Memory B cell (primary cell): ENCODE measurements around the gene ETV3L.

Experiments used
- ATAC-seq: fragments of 150-1000 bp; cut with Tn5 transposase; 2 replicates; pipeline ENCODE4 v1.10.0; 2021; ENCODE audit warnings: low read depth, mild to moderate bottlenecking, moderate library complexity
- DNase-seq, 2 donors: peaks; one replicate each; pipeline ENCODE4 v3.0.0; 2022; ENCODE audit warnings: low spot score in 2 of 2
- H3K27ac Mint-ChIP-seq: one replicate; pipeline ENCODE4 v1.8.0; 2022; ENCODE audit warnings: mild to moderate bottlenecking, moderate library complexity, mixed read lengths
- H3K27me3 Mint-ChIP-seq: one replicate; pipeline ENCODE4 v1.8.0; 2022; ENCODE audit warnings: mixed read lengths
- H3K36me3 Mint-ChIP-seq: one replicate; pipeline ENCODE4 v1.8.0; 2022; ENCODE audit warnings: mild to moderate bottlenecking, mixed read lengths
- H3K4me1 Mint-ChIP-seq: one replicate; pipeline ENCODE4 v1.8.0; 2022; ENCODE audit warnings: mixed read lengths
- H3K4me3 Mint-ChIP-seq: one replicate; pipeline ENCODE4 v1.8.0; 2022; ENCODE audit warnings: mild to moderate bottlenecking, moderate library complexity, mixed read lengths
- H3K9me3 Mint-ChIP-seq: one replicate; pipeline ENCODE4 v1.8.0; 2022; ENCODE audit warnings: mixed read lengths

Gene ETV3L

DNA sequence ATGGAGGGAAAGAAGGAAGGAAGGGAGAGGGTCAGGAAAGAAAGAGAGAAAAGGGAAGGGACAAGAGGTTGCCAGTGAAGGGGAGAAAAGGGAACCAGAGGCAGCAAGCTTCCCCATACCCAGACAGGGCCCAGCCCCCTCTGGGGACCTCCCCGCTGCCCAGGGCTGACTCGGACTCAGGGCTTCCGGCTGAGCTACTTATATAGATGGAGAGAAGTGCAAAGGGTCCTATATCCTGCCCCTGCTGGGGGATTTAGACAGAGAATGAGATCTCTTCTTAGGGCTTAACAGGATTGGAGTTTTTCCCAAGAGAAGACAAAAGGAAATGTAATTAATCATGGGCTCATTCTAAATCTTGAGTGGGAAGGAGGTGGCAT is at the start of gene ETV3L:
Gene ETV3L, minus strand, starts transcription at position 176 of the 377 bp plus-strand sequence. CDS start 285 bp downstream, outside the sequence.
- H3K27me3 Mint-ChIP-seq, result peaks cover 14% of the 10 kb centered on the region
- peaks cover 4% of the 10 kb centered on the region for H3K4me1 Mint-ChIP-seq
- no peaks in the 10 kb centered on the region for H3K36me3 Mint-ChIP-seq
- no peaks in the 10 kb centered on the region for H3K9me3 Mint-ChIP-seq
- H3K4me3 Mint-ChIP-seq, result no peak within 1 kb of the TSS
- no peak within 1 kb of the TSS for H3K27ac Mint-ChIP-seq
- no peak for DNase-seq
- no peak for ATAC-seq

DNA sequence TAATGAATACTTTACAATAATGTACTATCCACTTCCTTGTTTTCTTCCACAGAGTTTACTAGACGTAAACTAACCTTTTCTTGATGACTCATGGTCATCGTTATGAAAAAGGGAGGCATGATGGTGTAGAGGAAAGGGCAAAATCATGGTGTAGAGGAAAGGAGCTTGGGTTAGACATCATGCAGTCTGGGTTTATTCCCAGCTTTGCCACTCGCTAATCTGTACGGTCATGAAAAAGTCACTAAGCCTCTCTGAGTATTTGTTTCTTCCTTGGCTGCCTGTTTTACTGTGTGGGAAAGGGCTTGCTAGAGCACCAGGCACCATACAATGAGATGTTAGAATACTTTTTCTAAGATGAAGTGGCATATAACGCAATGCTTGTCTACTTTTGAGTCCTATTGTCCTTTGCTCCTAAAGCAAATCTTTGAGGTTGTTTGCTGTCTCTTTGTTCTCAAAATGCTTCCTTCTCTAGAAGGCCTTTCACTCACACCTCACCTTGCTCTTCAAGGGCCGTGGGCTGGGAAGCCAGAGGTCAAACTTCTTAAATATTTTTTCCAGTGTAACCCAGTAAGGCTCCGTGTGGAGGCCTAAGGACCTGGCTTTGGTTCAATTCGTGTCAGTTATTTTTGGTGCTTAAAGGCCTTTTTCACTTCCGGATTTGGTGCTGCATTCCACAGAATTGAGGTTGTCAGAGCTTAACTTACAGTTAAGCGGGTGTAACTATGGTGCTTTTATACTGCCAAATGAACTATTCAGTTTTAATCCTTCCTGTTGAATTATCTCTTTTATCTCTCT is 48.5 kb upstream of the ETV3L start:
- H3K4me3 Mint-ChIP-seq, result no peak overlapping the region
- no peaks in the 10 kb centered on the region for H3K36me3 Mint-ChIP-seq
- H3K27me3 Mint-ChIP-seq, result peaks cover 2% of the 10 kb centered on the region
- H3K4me1 Mint-ChIP-seq, result peaks cover 3% of the 10 kb centered on the region
- DNase-seq, result no peak
- no peak for ATAC-seq
- no peak overlapping the region for H3K27ac Mint-ChIP-seq
- no peaks in the 10 kb centered on the region for H3K9me3 Mint-ChIP-seq

DNA sequence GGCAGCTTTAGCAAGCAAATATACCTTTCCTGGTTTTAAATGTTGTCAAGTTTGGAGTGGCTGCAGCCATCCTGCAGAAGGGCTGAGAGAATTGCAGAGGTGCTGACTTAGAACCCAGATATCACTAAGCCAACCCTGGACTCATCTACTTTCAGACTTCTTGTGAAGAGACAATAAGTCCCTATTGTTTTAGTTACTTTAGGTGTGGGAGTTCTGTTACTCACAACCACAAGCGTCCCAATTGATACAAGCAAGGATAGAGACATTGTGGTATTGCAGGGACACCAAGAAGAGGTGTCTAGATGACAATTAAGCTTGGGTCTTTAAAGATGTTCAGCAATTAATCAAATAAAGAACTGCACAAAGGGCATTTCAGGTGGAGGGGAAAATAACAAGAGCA is 47.4 kb upstream of the ETV3L start:
- no peak overlapping the region for H3K27ac Mint-ChIP-seq
- no peaks in the 10 kb centered on the region for H3K9me3 Mint-ChIP-seq
- ATAC-seq (no peak), DNase-seq (no peak)
- H3K27me3 Mint-ChIP-seq, result no peaks in the 10 kb centered on the region
- peaks cover 3% of the 10 kb centered on the region for H3K4me1 Mint-ChIP-seq
- no peak overlapping the region for H3K4me3 Mint-ChIP-seq
- H3K36me3 Mint-ChIP-seq, result no peaks in the 10 kb centered on the region

DNA sequence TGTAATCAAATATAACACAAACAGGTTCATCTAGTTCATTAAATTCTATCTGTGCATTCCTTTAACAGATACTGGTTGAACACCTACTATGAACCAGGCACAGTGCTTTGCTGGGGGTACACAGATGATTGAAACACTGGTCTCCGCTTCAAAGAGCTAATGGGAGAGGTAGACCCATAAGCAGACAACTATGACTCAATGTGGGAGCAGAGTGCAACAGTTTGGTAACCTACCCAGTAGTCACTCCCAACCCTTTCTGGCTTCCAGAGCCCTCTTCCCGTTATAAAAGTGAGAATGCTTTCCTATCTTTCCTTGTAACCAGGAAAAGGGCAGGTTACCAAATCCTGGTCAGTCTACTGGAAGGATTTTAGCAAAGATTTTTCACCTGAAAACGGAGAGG is 46.6 kb upstream of the ETV3L start:
- Mint-ChIP-seq H3K27ac (no peak overlapping the region), H3K27me3 (no peaks in the 10 kb centered on the region)
- DNase-seq, result no peak

DNA sequence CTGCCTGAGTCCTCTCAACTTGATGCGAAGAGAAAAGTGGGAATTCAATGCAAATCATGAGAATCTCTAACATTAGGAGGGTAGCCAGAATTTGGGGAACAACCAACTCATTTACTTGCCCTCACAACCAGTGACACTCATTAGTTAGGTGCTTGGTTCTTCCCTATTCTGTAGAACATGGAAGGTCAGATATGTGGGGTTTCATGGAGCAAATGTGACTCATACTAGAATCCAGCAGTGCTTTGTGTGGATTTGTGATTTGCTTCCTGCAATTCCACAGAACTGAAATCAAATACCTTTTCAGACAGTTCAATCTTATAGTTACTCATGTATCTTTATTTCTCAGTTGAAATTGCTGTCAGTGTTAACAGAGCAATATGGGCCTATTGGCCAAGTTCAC is 45.5 kb upstream of the ETV3L start:
- Mint-ChIP-seq H3K9me3 (no peaks in the 10 kb centered on the region), H3K27ac (no peak overlapping the region), H3K27me3 (no peaks in the 10 kb centered on the region), H3K4me1 (peaks cover 3% of the 10 kb centered on the region), H3K36me3 (no peaks in the 10 kb centered on the region), H3K4me3 (no peak overlapping the region)
- ATAC-seq (no peak), DNase-seq (no peak)

More for the DNA sequence above, 46.6 kb upstream of the ETV3L start:
- Mint-ChIP-seq H3K4me1 (peaks cover 3% of the 10 kb centered on the region), H3K9me3 (no peaks in the 10 kb centered on the region), H3K4me3 (no peak overlapping the region), H3K36me3 (no peaks in the 10 kb centered on the region)
- ATAC-seq, result no peak

DNA sequence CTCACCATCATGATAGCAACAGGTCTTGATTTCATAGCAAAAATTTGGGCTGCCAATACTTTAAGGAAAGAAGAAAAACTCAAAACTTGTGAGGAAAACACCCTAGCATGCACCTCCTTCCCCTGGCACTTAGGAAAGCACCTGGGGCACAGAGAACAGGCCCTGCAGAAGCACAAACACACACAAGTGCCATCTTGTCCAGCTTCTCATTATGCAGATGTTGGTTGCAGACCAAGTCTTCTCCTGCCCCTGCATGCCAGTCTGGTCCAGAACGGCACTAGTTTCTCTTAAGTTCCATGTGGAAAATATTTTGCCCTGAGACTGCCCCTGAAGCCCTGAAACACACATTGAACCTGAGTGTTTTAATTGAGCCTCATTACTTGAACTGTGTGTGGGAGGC is 44.9 kb upstream of the ETV3L start:
- Mint-ChIP-seq H3K36me3 (no peaks in the 10 kb centered on the region), H3K27ac (no peak overlapping the region), H3K4me3 (no peak overlapping the region), H3K9me3 (no peaks in the 10 kb centered on the region), H3K4me1 (peaks cover 3% of the 10 kb centered on the region), H3K27me3 (no peaks in the 10 kb centered on the region)
- ATAC-seq (no peak), DNase-seq (no peak)

DNA sequence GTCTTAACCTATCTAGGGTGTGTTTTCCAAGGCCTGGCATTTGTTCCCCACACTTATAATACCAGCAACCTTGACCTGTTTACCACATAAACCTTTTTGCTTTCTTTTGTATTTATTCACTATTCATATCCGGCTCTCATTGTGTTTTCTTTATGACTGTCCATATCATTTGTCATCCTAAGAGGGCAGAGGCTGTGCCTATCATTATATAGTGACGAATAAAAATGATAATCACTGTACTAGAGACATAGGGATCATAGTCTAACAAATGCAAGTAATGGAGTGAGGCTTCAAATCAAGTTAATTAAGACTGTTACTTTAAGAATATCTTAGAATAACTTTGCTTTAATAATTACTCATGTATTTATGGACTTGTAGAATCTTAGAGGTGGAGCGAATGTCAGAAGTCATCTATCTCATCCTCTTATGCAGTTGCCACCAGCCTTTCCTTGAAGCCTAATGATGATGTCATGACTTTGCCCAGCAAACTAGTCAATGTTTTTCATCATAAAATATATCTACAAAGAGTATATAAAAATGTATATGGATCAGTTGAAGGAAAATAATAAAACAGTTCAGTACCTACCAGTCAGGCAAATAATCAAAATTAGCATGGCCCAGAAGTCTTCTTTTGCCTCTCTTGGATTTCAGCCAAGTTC is 43.3 kb upstream of the ETV3L start:
- H3K4me3 Mint-ChIP-seq, result no peak overlapping the region
- ATAC-seq (no peak), DNase-seq (no peak)
- H3K36me3 Mint-ChIP-seq, result no peaks in the 10 kb centered on the region
- peaks cover 9% of the 10 kb centered on the region for H3K4me1 Mint-ChIP-seq
- no peaks in the 10 kb centered on the region for H3K9me3 Mint-ChIP-seq
- H3K27ac Mint-ChIP-seq, result no peak overlapping the region
- no peaks in the 10 kb centered on the region for H3K27me3 Mint-ChIP-seq

DNA sequence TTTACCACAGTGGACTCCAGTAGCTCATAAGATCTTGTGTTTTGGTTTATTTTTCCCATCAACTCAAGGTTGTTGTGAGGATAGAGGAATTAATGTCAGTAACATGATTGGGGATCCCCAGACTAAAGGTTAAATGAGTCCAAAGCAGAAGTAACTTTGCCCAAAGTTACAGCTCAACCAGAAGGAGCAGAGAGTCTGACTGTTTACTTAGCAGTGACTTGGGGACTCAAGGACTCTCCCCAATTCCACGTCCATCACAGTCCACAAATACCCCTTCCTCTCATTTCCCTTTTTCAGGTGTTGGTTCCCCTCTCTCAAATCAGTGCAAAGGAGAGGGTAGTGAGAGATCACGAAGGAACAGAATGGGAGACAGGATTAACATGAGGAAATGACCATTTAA is 42.6 kb upstream of the ETV3L start:
- Mint-ChIP-seq H3K9me3 (no peaks in the 10 kb centered on the region), H3K27ac (no peak overlapping the region), H3K4me3 (no peak overlapping the region), H3K4me1 (peaks cover 15% of the 10 kb centered on the region), H3K27me3 (no peaks in the 10 kb centered on the region), H3K36me3 (no peaks in the 10 kb centered on the region)
- DNase-seq (no peak), ATAC-seq (no peak)

DNA sequence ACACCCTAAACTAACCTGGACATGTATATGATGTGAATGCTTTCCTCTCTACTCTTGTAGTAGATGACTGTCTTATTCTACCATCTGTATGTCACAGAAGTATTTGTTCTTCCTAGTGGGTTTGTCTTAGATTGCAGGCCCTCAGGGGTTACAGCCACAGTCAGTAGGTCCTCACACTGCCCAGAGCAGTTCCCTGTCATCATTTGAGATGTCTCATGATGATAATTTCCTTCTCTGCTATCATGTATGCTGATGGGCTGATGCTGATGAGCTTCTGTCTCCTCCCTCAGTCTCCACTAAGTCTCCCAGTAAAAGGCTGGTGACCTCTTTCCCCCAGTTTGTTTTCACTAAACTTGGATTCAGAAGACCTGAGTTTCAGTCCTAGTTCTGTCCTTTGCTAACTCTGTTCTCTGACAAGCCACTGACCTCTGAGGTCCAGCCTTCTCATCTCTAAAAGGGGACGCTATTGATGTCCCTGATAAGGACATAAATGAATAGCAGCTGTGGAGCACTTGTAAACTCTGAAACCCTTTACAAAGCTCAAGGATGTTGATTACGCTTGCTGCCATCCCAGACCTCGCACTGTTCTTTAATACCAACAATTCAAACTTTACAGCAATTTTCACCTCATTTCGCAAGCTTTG is 41.7 kb upstream of the ETV3L start:
- H3K9me3 Mint-ChIP-seq, result no peaks in the 10 kb centered on the region
- DNase-seq, result no peak
- no peak overlapping the region for H3K4me3 Mint-ChIP-seq
- H3K27me3 Mint-ChIP-seq, result no peaks in the 10 kb centered on the region
- peak overlapping the region; percentile 5 for H3K27ac Mint-ChIP-seq
- H3K4me1 Mint-ChIP-seq, result peaks cover 19% of the 10 kb centered on the region
- H3K36me3 Mint-ChIP-seq, result no peaks in the 10 kb centered on the region
- no peak for ATAC-seq

DNA sequence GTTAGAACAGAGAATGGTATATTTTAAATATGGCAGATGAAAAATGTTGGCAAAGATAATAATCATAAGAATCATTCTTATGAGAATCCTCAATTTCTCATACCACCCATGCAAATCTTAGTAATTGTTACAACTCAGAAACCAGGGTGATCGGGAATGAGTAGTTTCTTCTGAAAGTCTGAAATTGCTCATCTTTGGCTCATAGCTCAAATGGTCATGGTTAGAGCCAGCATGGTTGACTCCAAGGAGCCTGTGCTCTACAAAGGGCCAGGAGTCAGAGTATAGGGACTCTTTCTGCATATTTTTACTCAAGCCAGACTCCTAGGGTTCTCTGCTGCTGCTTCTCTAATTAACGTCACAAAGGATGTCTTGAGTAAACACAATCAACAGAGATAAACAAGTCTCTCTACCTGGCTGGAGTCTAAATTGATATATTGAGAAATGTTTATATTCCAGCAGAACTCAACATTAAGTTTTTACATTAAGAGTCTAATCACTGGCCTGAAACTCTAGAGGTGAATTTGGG is 40.5 kb upstream of the ETV3L start:
- Mint-ChIP-seq H3K36me3 (peaks cover 3% of the 10 kb centered on the region), H3K9me3 (no peaks in the 10 kb centered on the region), H3K4me1 (peaks cover 22% of the 10 kb centered on the region), H3K27ac (peak overlapping the region; percentile 91), H3K4me3 (no peak overlapping the region), H3K27me3 (no peaks in the 10 kb centered on the region)
- ATAC-seq (no peak), DNase-seq (no peak)

DNA sequence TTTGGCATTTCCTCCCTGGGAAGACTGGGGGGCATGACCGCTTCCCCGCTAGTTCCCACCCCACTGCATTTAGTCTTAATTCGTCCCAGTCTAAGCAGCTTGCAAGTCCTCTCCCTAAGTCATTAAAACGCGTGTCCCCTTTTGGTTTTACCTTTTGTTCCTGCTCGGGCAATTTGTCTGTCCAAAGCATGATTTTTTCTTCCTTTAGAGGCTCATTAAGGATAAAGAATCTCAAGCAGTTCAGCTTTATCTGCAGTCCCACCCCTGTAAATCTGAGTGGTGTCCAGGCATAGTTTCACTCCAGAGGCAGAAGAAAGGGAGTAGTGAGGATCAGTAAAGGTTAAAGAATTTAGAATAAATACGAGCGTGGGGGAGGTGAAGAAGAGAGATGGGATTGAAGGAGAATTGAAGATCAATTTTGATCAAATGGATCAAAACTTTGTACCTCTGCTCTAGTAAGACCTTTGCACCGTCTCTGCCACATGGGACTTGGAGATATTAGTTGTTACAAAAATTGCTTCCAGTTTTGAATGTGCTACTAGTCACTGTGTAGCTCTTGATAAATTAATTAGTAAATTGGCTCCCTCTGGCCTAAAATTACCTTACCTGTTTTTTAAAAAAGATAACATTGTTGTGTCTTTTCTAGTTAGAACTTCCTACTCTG is 39.6 kb upstream of the ETV3L start:
- H3K9me3 Mint-ChIP-seq, result no peaks in the 10 kb centered on the region
- no peaks in the 10 kb centered on the region for H3K27me3 Mint-ChIP-seq
- peak overlapping the region; percentile 91 for H3K27ac Mint-ChIP-seq
- no peak for ATAC-seq
- H3K4me1 Mint-ChIP-seq, result peaks cover 26% of the 10 kb centered on the region
- no peak for DNase-seq
- H3K4me3 Mint-ChIP-seq, result peak overlapping the region; percentile 92
- peaks cover 7% of the 10 kb centered on the region for H3K36me3 Mint-ChIP-seq

DNA sequence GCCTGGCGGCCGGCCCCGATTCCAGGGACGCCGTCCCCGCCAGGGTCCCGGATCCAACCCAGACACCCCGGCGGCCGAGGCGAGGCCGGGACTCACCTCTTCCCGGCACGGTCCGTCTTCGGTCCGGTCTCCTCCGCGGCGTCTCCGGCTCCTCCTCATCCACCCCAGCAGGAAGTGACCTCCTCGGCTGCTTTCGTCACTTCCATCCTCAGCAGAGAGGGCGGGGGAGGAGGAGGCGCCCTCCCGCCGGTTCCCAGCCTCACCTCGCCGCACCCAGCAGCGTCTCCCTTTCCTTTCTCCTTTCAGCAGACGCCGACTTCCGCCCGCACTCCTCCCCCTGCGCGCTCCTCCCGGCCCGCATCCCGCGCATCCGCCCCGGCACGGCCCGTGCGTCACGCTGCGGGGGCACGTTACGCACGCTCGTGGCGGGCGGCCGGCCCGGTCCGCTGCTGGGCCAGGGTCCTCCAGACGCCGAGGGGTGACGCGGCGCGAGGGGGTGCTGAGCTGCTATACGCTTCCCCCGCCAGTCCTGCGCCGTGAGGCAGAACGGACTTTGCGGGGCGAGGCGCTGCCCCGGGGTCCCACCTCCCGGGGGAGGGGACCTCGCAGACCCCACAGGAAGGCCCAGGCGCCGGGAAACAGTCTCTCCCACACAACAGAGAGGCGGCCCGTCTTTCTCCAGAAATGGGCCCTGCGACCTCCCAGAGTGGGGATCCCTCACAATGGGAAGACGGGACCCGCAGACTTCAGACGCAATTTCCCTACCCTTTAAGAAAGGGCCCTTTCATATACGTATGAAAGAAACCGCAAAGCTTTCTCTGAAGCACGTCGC is 38.8 kb upstream of the ETV3L start, which contains the start of gene ETV3:
Gene ETV3, minus strand, starts transcription at position 176 of the 832 bp plus-strand sequence. CDS start 2,043 bp downstream, outside the sequence.
- no peaks in the 10 kb centered on the region for H3K9me3 Mint-ChIP-seq
- H3K27ac Mint-ChIP-seq, result peak within 1 kb of the TSS; percentile 91
- peak within 1 kb of the TSS; percentile 92 for H3K4me3 Mint-ChIP-seq
- peaks cover 26% of the 10 kb centered on the region for H3K4me1 Mint-ChIP-seq
- H3K36me3 Mint-ChIP-seq, result peaks cover 10% of the 10 kb centered on the region
- ATAC-seq (peak; percentile 86), DNase-seq (peak; percentile 66 to 75)
- H3K27me3 Mint-ChIP-seq, result no peaks in the 10 kb centered on the region
